Hepatocyte (in vitro differentiated cells): Measurements from ENCODE around the gene NUDT19.

Experiments used
- CTCF ChIP-seq: fragments of 200-600 bp; sonication (generic); IDR thresholded peaks from 2 replicates; pipeline ENCODE4 v1.5.1; 2016; ENCODE audit warnings: antibody characterized with exemption, mild to moderate bottlenecking; ENCODE audit not compliant: poor library complexity
- EZH2 ChIP-seq: fragments of 200-600 bp; sonication (generic); IDR thresholded peaks from 2 replicates; pipeline ENCODE4 v1.6.1; 2016; ENCODE audit warnings: antibody characterized with exemption, mild to moderate bottlenecking, borderline replicate concordance

GRCh38 chr19:32688311-32688710 is 3.3 kb upstream of the NUDT19 start:
- TF ChIP-seq CTCF (no peak), EZH2 (no peak)
